NCI-H345 (cell line): ENCODE results near the gene HIGD1A.

Experiments
- DNase-seq: peaks from one replicate; lab custom pipeline; 2025; lab: John Stamatoyannopoulos, UW

HIGD1A gene

GRCh38 chr3:42734263-42734860 lies 69.9 kb downstream of the HIGD1A start:
- no peak for DNase-seq

- no peak for DNase-seq
Observed at GRCh38 chr3:42733501-42734262, 70.6 kb downstream of the HIGD1A start.
